Heart left ventricle (tissue), 13 donors: Measurements from ENCODE around the gene CACNA1G.
A peak's percentile ranks its signal among the peaks of the same experiment; 100 is the strongest.

ENCODE experiments used
- CTCF ChIP-seq, 12 donors: fragments of 200-600 bp; sonication (generic) in 4 of 12; IDR thresholded peaks; one replicate each; pipeline versions ENCODE4 v1.5.0 to v1.8.0; 2018 to 2022; ENCODE audit warnings: antibody characterized with exemption in 12 of 12, mild to moderate bottlenecking in 5 of 12
- POLR2A ChIP-seq, 2 donors: fragments of 450-650 bp; IDR thresholded peaks; one replicate each; pipeline ENCODE4 v1.6.1; 2017; ENCODE audit warnings: antibody characterized with exemption in 2 of 2, mild to moderate bottlenecking in 2 of 2, moderate library complexity in 2 of 2
- donor health status: ischemic (EF 13 %, LVEDD 7.1; RV severe dilation, severe dysfunction).
- donor health status: DM: no; HTN: yes; CAD: no.
- donor health status: DM: no; HTN: no; CAD: no.
- donor health status: ischemic (EF 25% LVEDD 6.9; RV normal size, moderate dysfunction).
- donor health status: ischemic (EF 25% LVEDD 5.7; RV mildly dilated, moderate dysfunction).
- donor health status: ischemic (EF 35%, LVEDD 5.7; RV mildly dilated, moderate dysfunction).
- donor health status: nonischemic (EF 11% LVEDD 7.7; RV severe dilation, severe dysfunction).
- donor health status: DM: yes; HTN: yes; CAD: no.
- donor health status: PGD.
- donor health status: ischemic (EF 29% LVEDD 5.4; RV normal size, mild dysfunction).
- donor health status: nonischemic (EF 23%, LVEDD 6.1; RV moderate dilation, normal function).

GRCh38 chr17:50560931-50561745, 623 bp downstream of the CACNA1G start:
- TF ChIP-seq CTCF (IDR thresholded peaks at IDR 0.05): peak in 1 of 12 donors; percentile 2
- TF ChIP-seq POLR2A (IDR thresholded peaks at IDR 0.05): no peak
